ENCODE results near the gene TSGA10IP.

TSGA10IP gene

DNA sequence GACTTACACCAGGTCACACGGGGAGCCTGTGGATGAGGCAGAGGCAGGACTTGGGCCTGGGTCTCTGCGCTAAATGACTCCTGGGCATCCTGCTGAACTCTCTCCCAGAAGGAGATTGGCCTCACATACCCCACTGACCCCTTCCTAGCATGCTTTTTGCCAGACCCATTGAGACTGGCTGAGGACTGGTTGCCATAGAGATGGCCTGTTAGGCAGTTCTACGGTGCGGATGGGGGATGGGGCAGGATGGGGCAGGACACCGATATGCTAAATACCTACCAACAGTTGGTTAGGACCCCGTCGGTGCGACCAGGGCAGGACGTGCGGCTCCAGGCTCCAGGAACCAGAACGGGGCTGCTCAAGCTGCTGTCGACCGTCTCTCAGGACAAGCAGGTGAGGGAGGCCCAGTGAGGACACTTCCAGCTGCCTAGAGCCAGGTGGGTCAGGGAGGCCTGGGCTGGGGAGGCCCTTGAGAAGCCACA, at the start of gene TSGA10IP:
TSGA10IP (plus strand) TSS at position 51 of the 482 bp plus-strand sequence; CDS start at position 247, 196 bp downstream.
- DNase-seq (ENCODE audit: low read depth in 2 of 2): no peak

DNA sequence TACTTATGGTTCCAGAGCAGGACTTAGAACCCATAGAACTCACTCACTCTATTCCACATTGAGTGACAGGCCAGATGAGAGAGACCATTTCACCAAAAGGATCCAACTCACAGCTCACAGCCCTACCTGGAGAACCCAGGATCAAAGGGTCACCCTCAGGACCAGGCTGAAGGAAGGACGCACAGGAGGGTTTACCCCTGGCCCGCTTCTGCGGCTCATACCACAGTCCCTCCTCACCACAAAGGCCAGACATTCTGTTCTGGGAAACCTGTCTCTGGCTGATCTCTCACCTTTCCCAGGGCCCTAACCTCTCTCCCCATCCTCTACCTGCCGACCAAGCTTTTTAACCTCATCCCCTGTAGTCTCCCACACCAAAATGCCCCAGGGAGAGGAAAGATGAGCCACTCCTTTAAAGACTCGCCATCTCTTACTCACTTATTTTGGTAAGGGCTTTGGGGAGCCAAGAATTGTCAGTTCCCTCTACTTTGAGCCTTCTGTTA, 49.7 kb upstream of the TSGA10IP start:
- no peak for DNase-seq (ENCODE audit: low read depth in 2 of 2)

DNA sequence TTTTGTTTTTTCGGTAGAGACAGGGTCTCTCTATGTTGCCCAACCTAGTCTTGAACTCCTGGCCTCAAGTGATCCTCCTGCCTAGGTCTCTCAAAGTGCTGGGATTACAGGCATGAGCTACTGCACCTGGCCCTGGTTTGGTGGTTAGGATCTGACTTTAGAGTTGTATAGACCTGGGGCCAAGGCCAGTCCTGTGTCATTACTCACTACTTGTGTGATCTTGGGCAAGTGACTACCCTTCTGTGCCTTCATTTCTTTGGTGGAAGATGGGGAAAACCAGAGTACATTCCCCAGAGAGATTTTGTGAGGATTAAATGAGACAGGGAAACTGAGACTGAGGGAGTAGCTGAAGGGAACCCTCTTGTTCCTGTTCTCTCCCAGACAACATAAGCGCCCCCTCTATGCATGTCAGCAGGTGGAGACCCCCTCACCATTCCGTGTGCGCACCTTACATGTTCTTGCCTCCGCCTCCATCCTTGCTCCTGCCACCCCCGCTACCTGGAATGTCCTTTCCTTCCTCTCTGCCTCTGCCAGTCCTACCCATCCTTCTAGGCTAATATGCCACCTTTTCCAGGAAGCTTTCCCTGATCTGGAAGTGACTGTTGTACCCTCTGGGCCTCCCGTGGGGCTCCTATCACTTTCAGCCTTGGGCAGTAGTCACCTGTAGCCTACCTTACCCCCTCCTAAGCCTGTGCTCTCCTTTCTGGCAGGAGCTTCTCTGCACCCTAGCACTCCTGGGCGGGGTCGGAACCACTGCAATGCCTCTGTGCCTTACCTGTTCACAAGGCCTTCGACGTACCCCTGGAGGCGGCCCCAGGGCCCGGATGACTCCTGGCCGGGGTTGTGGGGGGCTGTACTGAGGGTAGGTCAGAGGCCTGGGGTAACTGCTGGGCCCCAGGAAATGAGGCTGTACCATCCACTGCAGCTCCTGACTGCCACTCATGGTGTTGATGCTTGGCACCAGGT, 49.0 kb upstream of the TSGA10IP start:
- no peak for DNase-seq (ENCODE audit: low read depth in 2 of 2)

DNA sequence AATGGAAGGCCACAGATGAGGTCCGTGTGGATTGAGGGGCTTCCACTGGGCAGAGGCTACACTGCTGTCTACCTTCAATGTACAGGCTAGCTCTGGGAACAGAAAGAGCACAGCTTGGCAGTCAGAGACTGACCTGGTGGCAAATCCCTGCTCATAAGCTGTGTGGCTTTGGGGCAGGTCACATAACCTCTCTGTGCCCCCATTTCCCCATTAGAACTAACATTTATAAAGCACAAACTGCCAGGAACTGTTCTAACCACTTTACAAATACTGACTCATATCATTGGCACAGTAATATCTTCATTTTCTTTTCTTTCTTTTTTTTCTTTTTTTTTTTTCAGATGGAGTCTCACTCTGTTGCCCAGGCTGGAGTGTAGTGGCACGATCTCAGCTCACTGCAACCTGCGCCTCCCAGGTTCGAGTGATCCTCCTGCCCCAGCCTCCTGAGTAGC, 48.2 kb upstream of the TSGA10IP start:
- DNase-seq (ENCODE audit: low read depth in 2 of 2): no peak

DNA sequence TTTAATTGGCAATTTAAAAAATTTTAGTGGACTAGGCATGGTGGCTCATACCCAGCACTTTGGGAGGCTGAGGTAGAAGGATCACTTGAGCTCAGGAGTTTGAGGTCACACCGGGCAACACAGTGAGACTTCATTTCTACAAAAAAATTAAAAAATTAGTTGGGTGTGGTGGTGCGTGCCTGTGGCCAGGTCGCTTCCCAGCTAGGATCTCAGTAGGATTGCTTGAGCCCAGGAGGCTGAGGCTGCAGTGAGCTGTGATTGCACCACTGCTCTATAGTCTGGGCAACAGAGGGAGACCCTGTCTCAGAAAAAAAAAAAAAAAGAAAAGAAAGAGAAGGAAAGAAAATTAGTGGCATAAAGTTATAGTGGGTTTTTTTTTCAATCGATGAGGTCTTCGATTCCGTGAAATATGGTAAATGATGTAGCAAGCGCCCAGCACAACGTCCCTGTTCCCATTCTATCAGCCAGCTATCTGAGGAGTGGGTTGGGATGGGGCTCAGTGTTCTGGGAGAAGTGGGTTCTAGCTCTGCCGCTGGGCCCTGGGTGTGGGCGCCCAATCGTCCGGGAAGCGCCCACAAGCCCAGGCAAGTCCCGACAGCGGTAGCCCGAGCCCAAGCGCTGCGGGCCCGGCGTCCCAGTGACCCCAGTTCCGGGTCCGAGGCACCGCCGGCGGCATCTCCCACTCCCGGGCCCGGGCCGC, 46.5 kb upstream of the TSGA10IP start:
- no peak for DNase-seq (ENCODE audit: low read depth in 2 of 2)

DNA sequence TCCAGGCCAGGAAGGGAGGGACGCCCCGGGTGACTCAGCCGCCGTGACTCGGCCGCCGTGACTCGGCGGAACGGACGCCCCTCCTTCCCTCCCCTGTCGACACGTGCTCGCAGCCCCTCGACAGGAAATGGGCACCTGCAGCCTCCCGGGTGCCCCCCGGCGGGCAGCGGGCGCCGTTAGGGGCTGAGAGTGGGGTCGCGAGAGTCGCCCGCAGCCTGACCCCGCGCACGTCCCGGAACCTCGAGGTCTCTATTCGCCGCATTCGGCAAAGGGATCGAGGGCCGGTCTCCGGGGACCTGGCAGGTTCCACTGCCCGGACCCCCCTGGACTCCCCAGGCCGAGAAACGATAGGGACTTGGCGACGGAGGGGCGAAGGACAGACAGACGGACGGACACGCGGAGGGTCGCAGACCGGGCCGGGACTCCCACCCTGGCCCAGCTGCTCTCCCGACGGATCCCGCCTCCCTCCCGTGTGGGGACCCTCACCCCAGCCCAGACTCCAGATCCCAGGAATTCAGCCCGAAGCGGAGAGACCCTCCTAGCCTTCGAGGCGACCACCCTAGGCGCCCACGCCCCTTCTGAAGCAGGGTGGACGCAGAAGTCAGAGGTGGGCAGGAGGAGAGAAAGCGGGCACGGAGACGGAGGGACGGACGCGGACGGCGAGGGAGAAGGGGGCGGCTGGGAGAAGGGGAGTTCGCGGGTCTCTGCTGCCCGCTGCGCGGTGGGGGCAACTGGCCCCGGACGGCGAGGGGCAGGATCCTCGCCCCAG, 45.7 kb upstream of the TSGA10IP start:
- peak; percentile 65 to 73 for DNase-seq (ENCODE audit: low read depth in 2 of 2)

DNA sequence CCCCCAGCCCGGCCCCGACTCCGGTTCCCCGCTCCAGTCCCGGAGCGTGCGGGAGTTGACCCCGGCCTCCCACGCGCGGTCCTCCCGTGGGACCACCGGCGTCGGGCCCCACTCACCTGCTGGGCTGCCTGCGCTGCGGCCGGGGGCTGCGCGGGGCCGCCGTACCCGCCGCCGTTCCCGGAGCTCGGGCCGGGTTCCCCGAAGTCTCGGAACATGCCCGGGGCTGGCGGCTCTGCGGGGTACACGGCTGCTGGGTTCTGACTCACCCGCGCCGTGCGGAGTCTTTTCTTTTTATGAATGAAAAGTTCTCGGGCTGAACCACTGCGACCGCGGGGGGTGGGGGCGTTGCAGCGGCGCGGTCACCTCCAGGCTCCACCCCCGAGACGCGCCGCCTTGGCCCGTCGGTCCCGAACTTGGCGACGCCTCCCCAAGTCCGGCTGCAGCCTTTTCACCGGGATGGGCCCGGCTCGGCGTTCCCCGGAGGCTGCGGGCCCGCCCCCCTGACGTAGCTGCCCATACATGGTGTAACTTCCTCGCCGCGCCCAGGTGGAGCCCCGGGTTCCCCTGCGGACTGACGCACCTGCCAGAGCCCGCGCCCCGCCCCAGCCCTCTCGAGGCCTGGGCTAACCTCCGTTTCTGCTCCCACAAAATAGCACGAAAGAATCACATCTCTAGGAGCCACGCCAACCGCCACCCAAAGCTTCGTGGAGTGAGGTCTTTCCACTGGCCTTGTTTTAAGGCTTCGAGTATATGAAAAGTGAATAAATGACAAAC, 45.0 kb upstream of the TSGA10IP start, which contains the start of gene FOSL1:
FOSL1 (minus strand) TSS at position 264 of the 774 bp plus-strand sequence; CDS start at position 215, 49 bp downstream.
- peak; percentile 94 for DNase-seq (ENCODE audit: low read depth in 2 of 2)

DNA sequence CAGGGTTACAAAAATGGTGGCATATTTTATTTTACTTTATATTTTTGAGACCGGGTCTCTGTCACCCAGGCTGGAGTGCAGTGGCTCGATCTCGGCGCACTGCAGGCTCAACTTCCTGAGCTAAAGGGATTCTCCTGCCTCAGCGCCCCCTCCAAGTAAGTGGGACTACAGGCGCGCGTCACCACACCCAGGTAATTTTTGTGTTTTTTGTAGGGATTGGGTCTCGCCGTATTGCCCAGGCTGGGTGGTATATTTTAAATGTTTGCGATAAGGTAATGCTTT, 44.4 kb upstream of the TSGA10IP start:
- DNase-seq (ENCODE audit: low read depth in 2 of 2): no peak

DNA sequence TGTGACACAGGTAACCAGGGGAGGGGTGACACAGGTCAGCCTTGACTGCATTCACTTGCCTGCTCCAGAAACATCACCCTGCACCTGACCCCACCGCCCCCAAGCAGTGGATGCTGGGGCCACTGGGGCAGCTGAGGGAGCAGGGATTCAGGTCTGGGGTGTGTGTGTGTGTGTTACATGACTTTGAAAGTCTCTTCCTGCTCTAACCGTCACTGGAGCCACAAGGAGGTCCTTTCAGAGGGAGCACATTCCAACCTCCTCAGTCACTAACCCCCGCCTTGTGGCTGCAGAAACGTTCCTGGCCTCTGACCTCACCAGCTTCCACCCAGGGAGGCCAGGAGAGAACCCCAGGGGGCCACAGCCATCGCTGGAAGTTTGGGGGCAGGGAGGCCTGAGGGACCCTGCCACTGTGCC, 42.2 kb upstream of the TSGA10IP start:
- no peak for DNase-seq (ENCODE audit: low read depth in 2 of 2)

DNA sequence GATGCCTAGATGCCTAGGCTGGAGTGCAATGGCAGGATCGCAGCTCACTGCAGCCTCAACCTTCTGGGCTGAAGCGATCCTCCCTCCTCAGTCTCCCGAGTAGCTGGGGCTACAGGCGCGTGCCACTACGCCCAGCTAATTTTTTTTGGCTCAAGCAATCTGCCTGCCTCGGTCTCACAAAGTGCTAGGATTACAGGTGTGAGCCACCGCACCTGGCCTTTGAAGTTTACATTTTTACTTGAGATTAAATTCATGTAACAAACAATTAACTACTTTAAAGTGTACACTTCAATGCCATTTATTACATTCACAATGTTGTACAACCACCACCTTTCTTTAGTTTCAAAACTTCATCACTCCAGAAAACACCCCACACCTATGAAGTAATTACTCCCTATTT, 41.6 kb upstream of the TSGA10IP start:
- DNase-seq (ENCODE audit: low read depth in 2 of 2): no peak

DNA sequence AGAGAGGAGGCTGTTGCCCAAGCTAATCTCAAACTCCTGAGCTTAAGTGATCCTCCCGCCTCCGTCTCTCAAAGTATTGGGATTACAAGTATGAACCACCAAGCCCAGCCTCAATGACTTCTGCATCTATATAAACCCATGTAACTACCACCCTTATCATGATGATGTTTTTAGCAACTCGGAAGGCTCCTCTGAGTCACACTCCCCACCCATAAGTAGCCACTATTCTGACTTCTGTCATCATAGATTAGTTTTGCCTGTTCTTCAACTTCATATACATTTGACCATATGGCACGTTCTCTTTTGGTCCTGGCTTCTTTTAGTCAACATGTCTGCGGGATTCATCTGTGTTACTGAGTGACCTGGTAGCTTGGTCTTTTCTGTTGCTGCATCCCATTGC, 38.7 kb upstream of the TSGA10IP start:
- no peak for DNase-seq (ENCODE audit: low read depth in 2 of 2)

DNA sequence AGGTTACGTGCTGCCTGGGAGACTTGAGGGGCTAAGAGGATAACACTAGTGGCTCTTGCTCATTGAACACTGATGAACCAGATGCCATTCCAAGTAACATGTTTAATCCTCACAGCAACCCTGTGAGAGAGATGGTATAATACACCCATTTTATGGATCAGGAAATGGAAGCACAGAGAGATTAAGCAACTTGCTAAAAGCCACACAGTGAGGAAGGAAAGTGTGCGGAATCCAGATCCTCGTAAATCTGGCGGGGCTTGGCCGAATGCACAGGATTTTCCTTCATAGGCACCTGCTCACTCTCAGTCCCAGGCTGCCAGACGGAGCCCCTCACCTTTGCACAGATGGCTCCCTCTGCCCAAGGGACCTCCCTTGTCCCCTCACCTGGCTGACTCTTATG, 37.4 kb upstream of the TSGA10IP start:
- no peak for DNase-seq (ENCODE audit: low read depth in 2 of 2)

DNA sequence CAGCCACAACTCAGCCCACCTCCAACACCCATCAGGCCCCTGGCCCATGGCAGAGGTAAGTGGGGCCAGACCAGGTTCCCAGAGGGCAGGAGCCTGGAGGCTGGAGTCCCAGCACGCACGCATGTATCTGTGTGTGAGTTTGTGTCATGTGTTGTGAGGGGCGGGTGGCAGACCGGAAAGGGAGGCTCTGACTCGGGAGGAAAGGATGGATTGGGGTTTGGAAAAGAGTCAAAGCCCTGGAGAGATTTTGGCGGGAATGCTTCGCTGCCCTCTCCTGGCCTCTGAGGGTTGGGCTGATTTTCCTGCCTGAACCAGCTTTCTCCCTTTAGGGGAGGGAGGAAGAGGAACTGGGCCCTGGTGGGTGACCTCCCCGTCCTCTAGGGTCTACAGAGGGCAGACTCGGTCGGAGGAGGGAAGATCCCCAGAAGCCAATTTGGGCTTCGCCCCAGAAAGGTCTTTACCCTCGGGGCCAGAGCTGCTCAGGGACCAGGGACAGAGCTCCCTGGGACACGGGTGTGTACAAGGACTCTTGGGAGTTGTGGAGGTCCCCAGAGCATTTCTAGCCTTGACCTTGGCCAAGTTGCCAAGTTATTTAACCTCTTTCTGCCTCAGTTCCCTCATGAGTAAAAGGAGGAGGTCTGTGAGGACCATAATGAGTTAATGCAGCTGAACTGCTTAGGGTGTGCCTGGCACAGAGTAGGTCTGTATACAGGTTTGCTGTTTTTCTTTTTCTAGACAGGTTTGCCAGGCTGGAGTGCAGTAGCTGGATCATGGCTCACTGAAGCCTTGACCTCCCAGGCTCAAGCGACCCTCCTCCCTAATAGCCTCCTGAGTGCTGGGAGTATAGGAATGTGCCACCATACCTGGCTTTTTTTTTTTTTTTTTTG, 33.4 kb upstream of the TSGA10IP start:
- DNase-seq (ENCODE audit: low read depth in 2 of 2): no peak

DNA sequence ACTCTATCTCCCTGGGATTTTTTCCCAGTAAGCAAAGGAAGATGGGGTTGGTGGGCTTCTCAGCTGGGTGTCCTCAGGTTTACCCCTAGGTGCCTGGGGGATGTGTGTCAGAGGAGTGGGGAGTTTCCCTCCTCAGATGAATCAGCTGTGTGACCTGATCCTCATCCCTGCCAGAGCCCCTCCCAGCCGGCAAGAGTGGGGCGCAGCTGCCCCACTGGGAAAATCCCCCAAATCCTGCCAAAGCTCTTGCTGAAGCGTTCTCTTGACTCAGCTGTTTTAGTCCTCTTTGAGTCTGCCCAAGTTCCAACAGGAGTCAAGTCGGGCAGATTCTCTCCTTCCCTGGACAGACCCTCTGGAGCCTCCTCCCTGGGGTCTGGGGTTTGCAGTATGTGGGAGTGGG, 32.4 kb upstream of the TSGA10IP start:
- DNase-seq (ENCODE audit: low read depth in 2 of 2): no peak

DNA sequence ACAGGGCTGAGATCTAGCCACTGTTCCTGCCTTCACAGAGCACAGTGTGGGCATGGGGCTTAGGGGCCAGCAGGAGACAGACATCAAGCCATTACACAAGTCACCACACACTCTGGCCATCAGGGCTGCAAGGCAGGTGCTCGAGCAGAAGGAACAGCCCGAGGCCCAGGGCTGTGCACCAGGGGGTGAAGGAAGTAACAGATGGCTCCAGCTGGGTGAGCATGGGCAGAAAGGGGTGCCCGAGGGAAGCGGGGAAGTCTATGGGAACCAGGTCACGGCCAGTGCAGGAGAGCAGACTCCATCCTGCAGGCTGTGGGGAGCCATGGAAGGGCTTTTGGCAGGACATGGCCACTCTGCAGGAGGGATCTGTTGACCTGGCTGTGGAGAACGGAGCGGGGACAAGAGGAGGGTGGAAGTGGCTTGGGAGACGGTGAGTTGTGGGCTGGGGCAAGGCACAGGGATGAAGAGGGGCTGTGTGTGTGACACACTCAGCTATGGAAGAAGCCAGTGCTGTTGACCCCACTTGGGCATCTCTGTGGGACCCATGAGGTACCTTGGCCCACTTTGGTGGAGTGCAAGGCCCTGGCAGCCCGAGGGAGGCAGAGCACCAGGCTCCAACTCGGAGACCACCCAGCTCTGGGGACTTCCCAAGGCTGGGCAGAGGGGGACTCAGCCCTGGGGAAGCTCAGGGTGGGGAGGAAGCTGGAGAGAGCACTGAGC, 30.0 kb upstream of the TSGA10IP start:
- no peak for DNase-seq (ENCODE audit: low read depth in 2 of 2)

DNA sequence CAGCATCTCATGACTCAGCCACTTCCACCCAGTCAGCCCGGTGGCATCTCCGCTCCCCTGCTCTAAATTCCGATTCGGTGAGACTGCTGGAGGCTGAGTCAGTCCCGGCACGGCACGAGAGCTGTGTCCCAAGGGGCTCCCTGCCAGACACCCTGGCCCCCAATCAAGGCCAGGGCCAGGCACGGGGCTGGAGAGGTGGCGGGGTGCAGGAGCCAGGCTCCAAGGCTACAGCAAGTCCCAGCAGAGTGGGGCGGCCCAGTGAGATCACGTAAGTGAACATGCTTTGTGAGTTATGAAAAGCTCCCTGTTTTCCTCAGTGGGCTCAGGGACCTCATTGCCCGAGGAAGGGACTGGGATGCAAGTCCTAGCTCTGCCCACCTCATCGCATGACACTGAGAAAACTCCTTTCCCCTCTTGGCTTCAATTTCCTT, 29.4 kb upstream of the TSGA10IP start:
- DNase-seq (ENCODE audit: low read depth in 2 of 2): no peak

DNA sequence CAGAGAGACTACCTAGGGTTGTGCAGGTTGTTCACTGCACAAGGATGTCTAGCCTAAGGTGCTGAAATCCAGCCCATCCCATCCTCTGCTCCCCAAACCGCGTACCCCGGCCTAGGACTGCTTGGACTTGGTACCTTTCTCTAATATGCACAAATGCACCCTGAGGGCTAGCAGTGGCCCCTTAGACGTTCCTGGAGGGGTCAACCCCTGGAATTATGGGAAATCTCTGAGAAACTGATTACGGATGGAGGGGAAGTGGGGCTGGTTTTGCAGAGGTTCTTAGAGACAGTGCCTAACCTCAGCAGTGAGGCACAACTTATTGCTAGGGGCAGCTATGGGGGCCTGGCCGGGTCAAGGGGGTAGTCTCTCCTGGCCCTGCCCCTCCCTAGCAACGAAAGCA, 28.9 kb upstream of the TSGA10IP start:
- no peak for DNase-seq (ENCODE audit: low read depth in 2 of 2)

DNA sequence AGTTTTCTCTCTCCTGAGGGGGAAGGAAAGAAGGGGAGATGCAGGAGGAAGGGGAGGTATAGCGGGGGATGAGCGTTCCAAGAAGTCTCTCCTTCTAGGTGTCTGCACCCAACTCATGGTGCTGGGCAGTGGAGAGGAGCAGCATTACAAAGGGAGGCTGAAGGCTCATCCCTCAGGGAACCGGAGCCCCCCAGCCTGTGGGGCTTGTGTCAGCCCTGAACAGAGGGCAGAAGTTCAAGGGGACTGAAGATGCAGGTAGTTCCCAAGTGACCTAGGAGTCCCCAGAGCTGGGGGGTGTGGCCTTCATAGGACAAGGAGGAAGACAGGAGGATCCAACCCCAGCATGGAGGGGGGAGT, 28.2 kb upstream of the TSGA10IP start:
- DNase-seq (ENCODE audit: low read depth in 2 of 2): no peak

DNA sequence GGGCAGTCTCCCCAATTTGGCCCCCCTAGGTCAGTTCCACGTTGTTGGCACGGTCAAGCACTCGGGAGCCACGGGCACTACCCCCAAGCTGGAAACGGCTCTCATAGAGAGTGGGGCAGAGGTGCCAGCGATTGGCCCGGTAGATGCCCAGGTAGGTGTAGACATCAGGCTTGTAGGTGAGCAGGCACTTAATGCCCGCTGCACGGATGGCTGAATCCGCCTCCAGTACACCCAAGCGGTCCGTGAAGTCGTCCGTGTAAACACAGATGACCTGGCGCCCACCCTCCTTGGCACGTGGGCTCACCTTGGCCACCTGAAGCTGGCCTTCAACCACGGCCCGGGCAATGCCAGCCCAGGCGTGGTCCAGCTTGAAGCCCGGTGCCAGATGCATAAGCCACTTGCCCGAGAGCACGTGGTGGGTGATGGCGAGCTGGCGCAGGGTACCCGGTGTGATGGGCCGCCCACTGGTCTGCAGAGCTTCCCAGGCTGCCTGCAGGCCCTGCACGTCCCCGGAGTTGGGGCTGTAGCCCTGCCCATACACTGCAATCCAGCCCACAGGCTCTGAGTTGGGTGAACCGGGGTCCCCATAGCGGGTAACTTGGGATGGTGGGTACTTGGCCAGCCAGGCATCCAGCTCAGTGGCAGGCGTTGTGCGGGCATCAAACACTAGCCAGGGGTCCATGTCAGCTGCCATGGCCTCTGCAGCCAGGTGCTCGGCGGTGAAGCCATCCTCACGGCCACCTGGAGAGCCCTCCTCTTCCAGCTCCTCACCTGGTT, 27.7 kb upstream of the TSGA10IP start:
- no peak for DNase-seq (ENCODE audit: low read depth in 2 of 2)

All from stimulated activated CD4-positive, alpha-beta T cell treated with anti-CD3 and anti-CD28 coated beads, Interleukin-4, amount 100 ng/mL, for 48 hours (primary cell).